Neutrophil (primary cell): ENCODE data around the gene C5orf15.

ENCODE experiments used
- H3K27ac ChIP-seq: fragments of 200-600 bp; sonication (generic); 2 replicates; pipeline ENCODE4 v1.5.1; 2016; ENCODE audit warnings: mild to moderate bottlenecking, moderate library complexity
- H3K27me3 ChIP-seq: fragments of 200-600 bp; sonication (generic); 2 replicates; pipeline ENCODE4 v1.6.0; 2016; ENCODE audit warnings: mild to moderate bottlenecking
- H3K36me3 ChIP-seq: fragments of 200-600 bp; sonication (generic); 2 replicates; pipeline ENCODE4 v1.5.1; 2017
- H3K4me1 ChIP-seq, 2 experiments: fragments of 200-600 bp in 1 of 2; sonication (generic) in 1 of 2; 1 replicate in 1 of 2; 2 replicates in 1 of 2; pipeline versions ENCODE4 v1.5.1 to v1.6.1; 2013 to 2016; ENCODE audit warnings: low read depth in 1 of 2, low read length in 1 of 2, mild to moderate bottlenecking in 1 of 2, moderate library complexity in 1 of 2; ENCODE audit not compliant: control insufficient read depth in 1 of 2, insufficient read depth in 1 of 2
- H3K4me3 ChIP-seq, 2 experiments: fragments of 200-600 bp in 1 of 2; sonication (generic) in 1 of 2; 1 replicate in 1 of 2; 2 replicates in 1 of 2; pipeline ENCODE4 v1.5.1; 2013 to 2016; ENCODE audit warnings: low read depth in 1 of 2, low read length in 1 of 2, mild to moderate bottlenecking in 1 of 2, moderate library complexity in 1 of 2
- H3K9me3 ChIP-seq: fragments of 200-600 bp; sonication (generic); 2 replicates; pipeline ENCODE4 v1.5.1; 2016
- CTCF ChIP-seq: fragments of 200-600 bp; sonication (generic); IDR thresholded peaks from 2 replicates; pipeline ENCODE4 v1.5.1; 2016; ENCODE audit warnings: antibody characterized with exemption

The C5orf15 gene

GRCh38 chr5:134000696-134001453 lies 32.5 kb upstream of the C5orf15 start:
- H3K9me3 ChIP-seq: no peaks in the 10 kb centered on the region
- no peak overlapping the region for H3K27ac ChIP-seq
- no peaks in the 10 kb centered on the region for H3K36me3 ChIP-seq
- peaks cover 21 to 23% of the 10 kb centered on the region in 2 experiments for H3K4me1 ChIP-seq
- no peak overlapping the region for H3K4me3 ChIP-seq
- no peak for TF ChIP-seq CTCF
- H3K27me3 ChIP-seq: peaks cover 10% of the 10 kb centered on the region

- Histone ChIP-seq H3K27ac (no peak overlapping the region), H3K4me3 (no peak overlapping the region), H3K9me3 (no peaks in the 10 kb centered on the region), H3K36me3 (no peaks in the 10 kb centered on the region), H3K4me1 (peaks cover 14 to 15% of the 10 kb centered on the region in 2 experiments), H3K27me3 (peaks cover 3% of the 10 kb centered on the region)
- TF ChIP-seq CTCF: no peak
Measured at GRCh38 chr5:134000091-134000511, 31.7 kb upstream of the C5orf15 start.

GRCh38 chr5:133998807-133999206 lies 30.4 kb upstream of the C5orf15 start:
- Histone ChIP-seq H3K4me1 (peaks cover 10 to 11% of the 10 kb centered on the region in 2 experiments), H3K27me3 (no peaks in the 10 kb centered on the region), H3K27ac (no peak overlapping the region), H3K36me3 (no peaks in the 10 kb centered on the region), H3K4me3 (no peak overlapping the region), H3K9me3 (no peaks in the 10 kb centered on the region)
- no peak for TF ChIP-seq CTCF

- H3K27ac ChIP-seq: no peak overlapping the region
- TF ChIP-seq CTCF: no peak
- no peaks in the 10 kb centered on the region for H3K27me3 ChIP-seq
- H3K36me3 ChIP-seq: no peaks in the 10 kb centered on the region
- H3K4me3 ChIP-seq: no peak overlapping the region
- no peaks in the 10 kb centered on the region for H3K9me3 ChIP-seq
- H3K4me1 ChIP-seq: peaks cover 2 to 4% of the 10 kb centered on the region in 2 experiments
Measured at GRCh38 chr5:133998042-133998441, 29.6 kb upstream of the C5orf15 start.

GRCh38 chr5:133996683-133997252 lies 28.3 kb upstream of the C5orf15 start:
- no peaks in the 10 kb centered on the region for H3K4me1 ChIP-seq

More at GRCh38 chr5:133996683-133997252, 28.3 kb upstream of the C5orf15 start:
- no peak overlapping the region for H3K4me3 ChIP-seq
- TF ChIP-seq CTCF: no peak
- no peaks in the 10 kb centered on the region for H3K27me3 ChIP-seq
- no peaks in the 10 kb centered on the region for H3K9me3 ChIP-seq
- H3K27ac ChIP-seq: no peak overlapping the region
- no peaks in the 10 kb centered on the region for H3K36me3 ChIP-seq
